K562 (cell line): ENCODE measurements around the gene NR2C2AP. TPM values are rescaled to one million over a fixed set of nuclear protein-coding genes. Genes with fewer than 3 reads are reported as not detected.

ENCODE experiments used
- ELK1 ChIP-seq: sonication (generic); formaldehyde crosslinking; IDR thresholded peaks from 2 replicates; pipeline ENCODE4 v1.8.1; 2022; ENCODE audit warnings: missing genetic modification reagents
- FOXJ3 ChIP-seq: sonication (generic); formaldehyde crosslinking; IDR thresholded peaks from 2 replicates; pipeline ENCODE4 v1.4.0; 2020; ENCODE audit warnings: mild to moderate bottlenecking, missing genetic modification reagents
- HMGXB4 ChIP-seq: sonication (generic); formaldehyde crosslinking; IDR thresholded peaks from 2 replicates; pipeline ENCODE4 v1.8.1; 2023; ENCODE audit warnings: mild to moderate bottlenecking, missing genetic modification reagents
- MIER1 ChIP-seq: fragments of 450-650 bp; IDR thresholded peaks from 2 replicates; pipeline ENCODE4 v1.6.1; 2016; ENCODE audit warnings: antibody characterized with exemption, mild to moderate bottlenecking, low read depth
- RBM25 ChIP-seq: fragments of 200-400 bp; formaldehyde crosslinking; IDR thresholded peaks from 2 replicates; pipeline ENCODE4 v1.6.1; 2018; ENCODE audit warnings: low read length, low read depth, moderate library complexity; ENCODE audit not compliant: severe bottlenecking
- REST ChIP-seq, 2 experiments: fragments of 450-650 bp; formaldehyde crosslinking in 1 of 2; IDR thresholded peaks; 2 replicates each; pipeline versions ENCODE4 v1.4.0 to v1.6.1; 2014 to 2020; ENCODE audit warnings: mild to moderate bottlenecking in 2 of 2, borderline replicate concordance in 1 of 2, low read depth in 1 of 2
- SAFB ChIP-seq: fragments of 200-400 bp; formaldehyde crosslinking; IDR thresholded peaks from 2 replicates; pipeline ENCODE4 v1.6.1; 2017; ENCODE audit warnings: low read depth, low read length, borderline replicate concordance
- SIN3A ChIP-seq, 2 experiments: fragments of 150-350 bp in 1 of 2; IDR thresholded peaks; 2 replicates each; pipeline ENCODE4 v1.6.1; 2011 to 2016; ENCODE audit warnings: borderline replicate concordance in 2 of 2, low read depth in 2 of 2, low read length in 2 of 2, mild to moderate bottlenecking in 2 of 2, moderate library complexity in 2 of 2; ENCODE audit not compliant: control insufficient read depth in 1 of 2
- SNIP1 ChIP-seq: fragments of 450-650 bp; IDR thresholded peaks from 2 replicates; pipeline ENCODE4 v1.7.1; 2017; ENCODE audit warnings: low read depth, mild to moderate bottlenecking
- TEAD4 ChIP-seq, 2 experiments: sonication (generic) in 1 of 2; formaldehyde crosslinking in 1 of 2; IDR thresholded peaks; 2 replicates each; pipeline versions ENCODE4 v1.6.1 to v1.8.0; 2012 to 2022; ENCODE audit warnings: borderline replicate concordance in 1 of 2, inconsistent platforms in 1 of 2, low read length in 1 of 2, mild to moderate bottlenecking in 1 of 2, missing genetic modification reagents in 1 of 2
- TFAP4 ChIP-seq: sonication (generic); formaldehyde crosslinking; IDR thresholded peaks from 2 replicates; pipeline ENCODE4 v1.8.0; 2022; ENCODE audit warnings: missing genetic modification reagents, mild to moderate bottlenecking, moderate library complexity, borderline replicate concordance
- ZNF217 ChIP-seq: sonication (generic); formaldehyde crosslinking; IDR thresholded peaks from 2 replicates; pipeline ENCODE4 v1.8.0; 2022; ENCODE audit warnings: mild to moderate bottlenecking, missing genetic modification reagents
- ZNF511 ChIP-seq: sonication (generic); formaldehyde crosslinking; IDR thresholded peaks from 2 replicates; pipeline ENCODE4 v1.8.0; 2022; ENCODE audit warnings: mild to moderate bottlenecking, missing genetic modification reagents
- ZNF695 ChIP-seq: fragments of 450-650 bp; formaldehyde crosslinking; IDR thresholded peaks from 2 replicates; pipeline ENCODE4 v1.4.0; 2020; ENCODE audit warnings: mild to moderate bottlenecking, moderate library complexity
- ZNF717 ChIP-seq: fragments of 250-450 bp; sonication (Bioruptor Pico); IDR thresholded peaks from 2 replicates; pipeline ENCODE4 v1.5.0; 2021
- polyA plus RNA-seq, 8 experiments: library from polyadenylated mRNA; depleted of rRNA in 4 of 8; stranded (reverse) in 5 of 8; unstranded in 3 of 8; fragments of >200 nt; fragmentation: Nextera tagmentation in 2 of 8; fragmentation: Illumina TruSeq in 1 of 8; extraction: Ambion mirVana in 2 of 8; extraction: Trizol in 1 of 8; gene quantifications; 2 replicates each; pipeline versions ENCODE4 v1.2.1 to v1.2.3, GENCODE V29; 2011 to 2014; ENCODE audit warnings: inconsistent platforms in 1 of 8, missing spikeins in 1 of 8
- total RNA-seq, 7 experiments: library from RNA; depleted of rRNA in 6 of 7; stranded (reverse); fragments of >200 nt in 6 of 7; fragmentation: Illumina TruSeq in 2 of 7; extraction: Trizol in 2 of 7; gene quantifications; 2 replicates each; pipeline versions ENCODE4 v1.2.1 to v1.2.3, GENCODE V29; 2011 to 2021; ENCODE audit warnings: low replicate concordance in 1 of 7

NR2C2AP gene
- total and polyA plus RNA-seq, 9 of the 15 experiments (the other 6 are each of a cell fraction or from before 2014, with no cell fraction given): 23.7 to 77.4 (median 32.4) TPM

GRCh38 chr19:19214892-19215291 is 11.7 kb upstream of the NR2C2AP start (continued):
- TF ChIP-seq REST (IDR thresholded peaks at IDR 0.05; ENCODE audit: borderline replicate concordance) (peak; percentile 99), REST (CRISPR knock-in tag; IDR thresholded peaks at IDR 0.05; ENCODE audit: low read depth) (peak; percentile 96), HMGXB4 (CRISPR knock-in tag) (no peak), TFAP4 (CRISPR knock-in tag) (peak; percentile 70), SAFB (no peak), FOXJ3 (CRISPR knock-in tag) (no peak), ELK1 (CRISPR knock-in tag) (no peak), ZNF695 (CRISPR knock-in tag) (no peak), RBM25 (peak; percentile 74), ZNF511 (CRISPR knock-in tag) (peak; percentile 83), ZNF717 (CRISPR knock-in tag) (no peak), ZNF217 (CRISPR knock-in tag) (no peak), TEAD4 (IDR thresholded peaks at IDR 0.05; ENCODE audit: low read length) (no peak), TEAD4 (CRISPR knock-in tag; IDR thresholded peaks at IDR 0.05; ENCODE audit: borderline replicate concordance) (0 out of 2 replicates have a peak, but pooled peaks have one; percentile 36), SNIP1 (no peak), SIN3A (IDR thresholded peaks at IDR 0.05; ENCODE audit: borderline replicate concordance in 2 of 2, control insufficient read depth in 1 of 2, low read depth in 2 of 2, low read length in 2 of 2) (peak in 1 of 2 experiments; percentile 80; a peak in 1 of 4 replicates), MIER1 (peak; percentile 94)
